IPS-18a (cell line): ENCODE data around the gene CDK17.

ENCODE experiments used
- H3K27ac ChIP-seq: one replicate; pipeline ENCODE4 v1.5.1; 2013; ENCODE audit warnings: low read length
- H3K27me3 ChIP-seq: one replicate; pipeline ENCODE4 v1.6.1; 2013; ENCODE audit warnings: mild to moderate bottlenecking, low read length; ENCODE audit not compliant: control insufficient read depth, insufficient read depth
- H3K36me3 ChIP-seq: one replicate; pipeline ENCODE4 v1.6.1; 2013; ENCODE audit warnings: low read depth, low read length; ENCODE audit not compliant: control insufficient read depth
- H3K4me1 ChIP-seq: one replicate; pipeline ENCODE4 v1.6.1; 2013; ENCODE audit warnings: low read depth, low read length; ENCODE audit not compliant: control insufficient read depth
- H3K4me3 ChIP-seq: one replicate; pipeline ENCODE4 v1.5.1; 2013; ENCODE audit warnings: low read length
- H3K9ac ChIP-seq: one replicate; pipeline ENCODE4 v1.6.1; 2013; ENCODE audit warnings: mild to moderate bottlenecking, low read length, moderate library complexity
- H3K9me3 ChIP-seq: one replicate; pipeline ENCODE4 v1.6.1; 2013; ENCODE audit warnings: low read depth, low read length; ENCODE audit not compliant: control insufficient read depth

The CDK17 gene

GRCh38 chr12:96274331-96274730, 125.9 kb downstream of the CDK17 start:
- Histone ChIP-seq H3K9me3 (no peaks in the 10 kb centered on the region), H3K9ac (no peak overlapping the region), H3K27ac (no peak overlapping the region), H3K4me3 (no peak overlapping the region), H3K36me3 (peaks cover 21% of the 10 kb centered on the region), H3K27me3 (no peaks in the 10 kb centered on the region), H3K4me1 (no peaks in the 10 kb centered on the region)

DNA sequence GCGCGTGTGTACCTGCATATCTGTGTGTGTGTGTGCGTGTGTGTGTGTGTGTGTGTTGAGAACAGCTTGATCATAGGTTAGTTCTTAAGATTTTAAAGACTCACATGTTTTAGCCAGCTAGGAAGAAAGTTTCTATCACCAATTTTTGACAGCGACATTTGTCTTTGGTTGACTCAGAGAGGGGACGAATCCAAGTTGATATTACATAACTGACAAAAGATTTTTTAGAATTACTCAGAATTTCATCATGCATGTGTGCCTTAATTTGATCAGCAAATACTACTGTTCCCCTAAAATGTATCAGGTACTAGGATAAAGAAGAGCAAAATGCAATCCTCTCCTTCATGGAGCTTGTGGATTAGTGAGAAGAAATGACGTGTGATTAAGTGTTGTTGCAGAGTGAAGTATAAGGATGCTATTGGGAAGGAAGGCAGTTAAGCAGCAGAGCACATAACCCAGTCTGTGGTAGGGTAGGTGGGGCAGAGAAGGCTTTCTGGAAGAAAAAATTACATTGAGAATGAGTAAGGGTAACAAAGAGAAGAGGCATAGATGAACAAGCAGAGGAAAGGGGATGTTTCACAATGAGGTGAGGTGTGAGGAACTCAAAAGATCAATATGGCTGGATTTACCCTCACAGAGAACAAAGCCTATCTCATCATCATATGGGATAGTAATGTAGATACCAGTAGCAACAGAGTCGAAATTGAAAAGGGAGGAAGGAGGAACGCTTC, 128.6 kb downstream of the CDK17 start:
- peaks cover 16% of the 10 kb centered on the region for H3K36me3 ChIP-seq
- H3K27ac ChIP-seq = no peak overlapping the region
- H3K27me3 ChIP-seq = no peaks in the 10 kb centered on the region
- H3K9me3 ChIP-seq = no peaks in the 10 kb centered on the region
- H3K4me1 ChIP-seq = no peaks in the 10 kb centered on the region
- H3K4me3 ChIP-seq = no peak overlapping the region
- H3K9ac ChIP-seq = no peak overlapping the region

GRCh38 chr12:96266238-96266637, 134.0 kb downstream of the CDK17 start:
- Histone ChIP-seq H3K9me3 (no peaks in the 10 kb centered on the region), H3K4me3 (no peak overlapping the region), H3K4me1 (no peaks in the 10 kb centered on the region), H3K9ac (no peak overlapping the region), H3K27ac (no peak overlapping the region), H3K36me3 (peaks cover 7% of the 10 kb centered on the region), H3K27me3 (no peaks in the 10 kb centered on the region)

DNA sequence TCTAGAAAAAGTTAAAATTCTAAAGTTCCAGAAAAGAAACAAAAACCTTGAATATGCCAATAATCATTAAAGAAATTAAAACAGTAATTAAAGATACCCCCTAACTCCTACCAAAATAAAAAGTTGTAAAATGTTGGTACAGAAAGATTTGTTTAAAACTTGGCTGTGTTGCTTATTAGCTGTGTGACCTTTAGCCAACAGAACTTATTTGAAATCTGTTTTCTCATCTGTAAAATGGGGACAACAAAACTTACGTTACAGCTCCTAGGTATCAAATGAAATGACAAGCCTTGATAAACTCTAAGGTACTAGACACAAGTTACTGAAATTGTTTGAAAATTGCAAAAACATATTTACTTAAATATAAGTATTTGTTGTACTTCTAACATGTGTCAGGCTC, 134.4 kb downstream of the CDK17 start:
- Histone ChIP-seq H3K4me3 (no peak overlapping the region), H3K27ac (no peak overlapping the region), H3K9me3 (no peaks in the 10 kb centered on the region), H3K27me3 (no peaks in the 10 kb centered on the region), H3K4me1 (no peaks in the 10 kb centered on the region), H3K36me3 (peaks cover 7% of the 10 kb centered on the region), H3K9ac (no peak overlapping the region)

GRCh38 chr12:96265400-96265799, 134.8 kb downstream of the CDK17 start:
- H3K27ac ChIP-seq = no peak overlapping the region
- peaks cover 10% of the 10 kb centered on the region for H3K36me3 ChIP-seq
- no peaks in the 10 kb centered on the region for H3K4me1 ChIP-seq

DNA sequence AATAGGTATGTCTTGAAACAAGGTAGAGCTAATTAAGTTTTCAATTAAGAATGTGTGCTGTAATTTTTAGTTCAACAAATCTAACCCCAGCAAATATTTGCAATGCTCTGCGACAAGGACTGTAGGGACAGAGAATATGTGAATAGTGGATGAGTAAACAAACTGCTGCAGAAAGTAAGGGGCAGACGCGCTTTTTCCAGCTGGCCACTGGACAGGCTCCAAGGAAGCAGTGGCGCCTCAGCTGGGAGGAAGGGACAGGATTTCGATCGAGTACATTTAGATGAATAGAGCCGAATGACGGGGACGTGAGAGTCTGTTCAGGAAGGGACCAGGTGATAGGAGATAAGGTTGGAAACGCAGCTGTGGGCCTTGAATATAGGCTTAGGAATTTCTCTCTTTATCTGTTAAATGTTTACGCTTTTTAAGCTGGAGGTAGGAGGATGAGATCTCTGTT, 136.8 kb downstream of the CDK17 start:
- Histone ChIP-seq H3K36me3 (peaks cover 7% of the 10 kb centered on the region), H3K27ac (no peak overlapping the region), H3K9me3 (no peaks in the 10 kb centered on the region), H3K4me1 (peaks cover 6% of the 10 kb centered on the region), H3K4me3 (no peak overlapping the region), H3K27me3 (no peaks in the 10 kb centered on the region), H3K9ac (no peak overlapping the region)

More at GRCh38 chr12:96265400-96265799, 134.8 kb downstream of the CDK17 start:
- Histone ChIP-seq H3K27me3 (no peaks in the 10 kb centered on the region), H3K9ac (no peak overlapping the region), H3K4me3 (no peak overlapping the region), H3K9me3 (no peaks in the 10 kb centered on the region)

GRCh38 chr12:96261557-96261956, 138.7 kb downstream of the CDK17 start:
- no peaks in the 10 kb centered on the region for H3K9me3 ChIP-seq
- peaks cover 12% of the 10 kb centered on the region for H3K4me1 ChIP-seq
- H3K27me3 ChIP-seq = no peaks in the 10 kb centered on the region
- H3K4me3 ChIP-seq = no peak overlapping the region
- peaks cover 7% of the 10 kb centered on the region for H3K36me3 ChIP-seq
- no peak overlapping the region for H3K27ac ChIP-seq
- H3K9ac ChIP-seq = no peak overlapping the region

GRCh38 chr12:96260644-96261043, 139.6 kb downstream of the CDK17 start:
- Histone ChIP-seq H3K4me1 (peaks cover 12% of the 10 kb centered on the region), H3K27ac (no peak overlapping the region)

DNA sequence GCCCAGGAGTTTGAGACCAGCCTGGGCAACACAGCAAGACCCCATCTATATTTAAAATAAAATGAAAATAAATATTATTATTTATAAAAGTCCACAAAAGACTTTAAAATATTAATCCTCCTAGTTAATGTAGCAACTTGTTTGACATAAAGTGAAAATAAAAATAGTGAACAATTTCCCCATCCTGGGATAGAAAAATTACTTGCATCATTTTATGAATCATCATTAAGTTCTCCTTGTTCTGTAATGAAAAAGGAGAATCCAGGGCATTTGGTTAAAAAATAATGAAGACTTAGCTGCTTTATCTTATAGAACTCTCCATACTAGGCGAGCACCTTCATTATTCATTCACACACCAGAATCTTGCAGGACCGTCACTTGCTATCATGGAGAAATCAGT, 140.0 kb downstream of the CDK17 start:
- no peak overlapping the region for H3K9ac ChIP-seq
- peaks cover 7% of the 10 kb centered on the region for H3K36me3 ChIP-seq
- H3K9me3 ChIP-seq = no peaks in the 10 kb centered on the region
- peaks cover 12% of the 10 kb centered on the region for H3K4me1 ChIP-seq
- H3K27me3 ChIP-seq = no peaks in the 10 kb centered on the region
- no peak overlapping the region for H3K4me3 ChIP-seq
- H3K27ac ChIP-seq = no peak overlapping the region

More at GRCh38 chr12:96260644-96261043, 139.6 kb downstream of the CDK17 start:
- Histone ChIP-seq H3K27me3 (no peaks in the 10 kb centered on the region), H3K9me3 (no peaks in the 10 kb centered on the region), H3K36me3 (peaks cover 7% of the 10 kb centered on the region), H3K9ac (no peak overlapping the region), H3K4me3 (no peak overlapping the region)

- Histone ChIP-seq H3K27ac (no peak overlapping the region), H3K9ac (no peak overlapping the region), H3K4me3 (no peak overlapping the region), H3K9me3 (no peaks in the 10 kb centered on the region), H3K36me3 (peaks cover 4% of the 10 kb centered on the region), H3K4me1 (peaks cover 12% of the 10 kb centered on the region), H3K27me3 (no peaks in the 10 kb centered on the region)
Measured at GRCh38 chr12:96258104-96258961, 141.9 kb downstream of the CDK17 start.

DNA sequence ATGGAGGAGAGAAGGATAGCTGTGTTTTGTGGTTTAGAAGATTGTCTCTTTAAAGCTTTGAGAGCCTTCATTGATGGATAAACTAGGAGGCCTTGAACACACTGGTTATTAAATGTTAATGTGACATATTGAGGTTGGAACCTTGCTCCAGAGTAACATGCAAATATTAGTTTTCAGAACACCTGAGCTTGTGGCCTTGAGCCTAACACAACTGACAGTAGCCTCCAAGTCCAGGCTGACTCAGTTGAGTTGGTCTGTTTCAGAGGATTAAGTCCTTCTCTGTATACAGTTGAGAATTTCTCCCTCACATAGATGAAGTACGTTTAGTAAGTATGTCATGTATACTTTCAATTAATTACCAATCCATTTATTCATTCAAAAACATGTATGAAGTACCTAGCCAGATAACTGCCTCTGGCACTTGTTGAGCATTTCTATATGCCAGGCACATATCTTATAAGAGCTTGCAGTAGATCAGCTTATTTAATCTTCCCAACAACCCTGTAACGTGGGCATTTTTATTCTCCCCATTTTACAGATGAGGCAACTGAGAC, 142.6 kb downstream of the CDK17 start:
- no peaks in the 10 kb centered on the region for H3K9me3 ChIP-seq

More for the DNA sequence above, 142.6 kb downstream of the CDK17 start:
- Histone ChIP-seq H3K4me3 (no peak overlapping the region), H3K36me3 (peaks cover 4% of the 10 kb centered on the region), H3K9ac (no peak overlapping the region), H3K4me1 (peaks cover 12% of the 10 kb centered on the region), H3K27me3 (no peaks in the 10 kb centered on the region), H3K27ac (no peak overlapping the region)
